ENCODE data around the gene DIAPH2.

DIAPH2 gene

DNA sequence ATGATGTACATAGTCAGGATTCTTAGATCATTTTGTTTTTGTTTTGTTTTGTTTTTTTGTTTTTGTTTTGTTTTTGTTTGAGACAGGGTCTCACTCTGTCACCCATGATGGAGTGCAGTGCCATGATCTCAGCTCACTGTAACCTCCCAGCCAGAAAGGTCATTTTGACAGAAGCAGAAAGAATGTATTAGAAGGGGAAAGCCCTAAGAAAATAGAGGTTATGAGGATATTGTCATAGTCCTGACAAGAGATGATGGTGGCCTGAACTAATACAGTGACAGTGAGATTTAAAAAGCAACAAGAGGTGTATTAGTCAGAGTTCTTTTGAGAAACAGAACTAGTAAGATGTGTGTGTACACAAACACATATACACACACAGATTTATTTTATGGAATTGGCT lies 702.4 kb downstream of the DIAPH2 start:
- H3K4me3 ChIP-seq (ENCODE audit: low read length), result no peak overlapping the region
- no peak for DNase-seq (ENCODE audit: low read depth)
- TF ChIP-seq, protein P1, sequence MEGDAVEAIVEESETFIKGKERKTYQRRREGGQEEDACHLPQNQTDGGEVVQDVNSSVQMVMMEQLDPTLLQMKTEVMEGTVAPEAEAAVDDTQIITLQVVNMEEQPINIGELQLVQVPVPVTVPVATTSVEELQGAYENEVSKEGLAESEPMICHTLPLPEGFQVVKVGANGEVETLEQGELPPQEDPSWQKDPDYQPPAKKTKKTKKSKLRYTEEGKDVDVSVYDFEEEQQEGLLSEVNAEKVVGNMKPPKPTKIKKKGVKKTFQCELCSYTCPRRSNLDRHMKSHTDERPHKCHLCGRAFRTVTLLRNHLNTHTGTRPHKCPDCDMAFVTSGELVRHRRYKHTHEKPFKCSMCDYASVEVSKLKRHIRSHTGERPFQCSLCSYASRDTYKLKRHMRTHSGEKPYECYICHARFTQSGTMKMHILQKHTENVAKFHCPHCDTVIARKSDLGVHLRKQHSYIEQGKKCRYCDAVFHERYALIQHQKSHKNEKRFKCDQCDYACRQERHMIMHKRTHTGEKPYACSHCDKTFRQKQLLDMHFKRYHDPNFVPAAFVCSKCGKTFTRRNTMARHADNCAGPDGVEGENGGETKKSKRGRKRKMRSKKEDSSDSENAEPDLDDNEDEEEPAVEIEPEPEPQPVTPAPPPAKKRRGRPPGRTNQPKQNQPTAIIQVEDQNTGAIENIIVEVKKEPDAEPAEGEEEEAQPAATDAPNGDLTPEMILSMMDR (conservative IDR thresholded peaks at IDR 0.05; ENCODE audit: low read depth, low read length), result no peak

- H3K4me3 ChIP-seq (ENCODE audit: low read length), result no peak overlapping the region
- no peak for DNase-seq (ENCODE audit: low read depth)
- TF ChIP-seq, protein P1 (conservative IDR thresholded peaks at IDR 0.05; ENCODE audit: low read depth, low read length), result no peak
These were observed 705.1 kb downstream of the DIAPH2 start for GRCh38 chrX:97389761-97390192.

- DNase-seq (ENCODE audit: low read depth), result no peak
- TF ChIP-seq, protein P1 (conservative IDR thresholded peaks at IDR 0.05; ENCODE audit: low read depth, low read length), result no peak
These were observed 712.7 kb downstream of the DIAPH2 start for GRCh38 chrX:97397371-97397770.

GRCh38 chrX:97398030-97398551 lies 713.4 kb downstream of the DIAPH2 start:
- no peak for DNase-seq (ENCODE audit: low read depth)
- TF ChIP-seq, protein P1 (conservative IDR thresholded peaks at IDR 0.05; ENCODE audit: low read depth, low read length), result no peak
- H3K4me3 ChIP-seq (ENCODE audit: low read length), result no peak overlapping the region

More at GRCh38 chrX:97397371-97397770, 712.7 kb downstream of the DIAPH2 start:
- H3K4me3 ChIP-seq (ENCODE audit: low read length), result no peak overlapping the region

- no peak for DNase-seq (ENCODE audit: low read depth)
- TF ChIP-seq, protein P1 (conservative IDR thresholded peaks at IDR 0.05; ENCODE audit: low read depth, low read length), result no peak
- H3K4me3 ChIP-seq (ENCODE audit: low read length), result no peak overlapping the region
These were observed 714.8 kb downstream of the DIAPH2 start for GRCh38 chrX:97399400-97399799.

DNA sequence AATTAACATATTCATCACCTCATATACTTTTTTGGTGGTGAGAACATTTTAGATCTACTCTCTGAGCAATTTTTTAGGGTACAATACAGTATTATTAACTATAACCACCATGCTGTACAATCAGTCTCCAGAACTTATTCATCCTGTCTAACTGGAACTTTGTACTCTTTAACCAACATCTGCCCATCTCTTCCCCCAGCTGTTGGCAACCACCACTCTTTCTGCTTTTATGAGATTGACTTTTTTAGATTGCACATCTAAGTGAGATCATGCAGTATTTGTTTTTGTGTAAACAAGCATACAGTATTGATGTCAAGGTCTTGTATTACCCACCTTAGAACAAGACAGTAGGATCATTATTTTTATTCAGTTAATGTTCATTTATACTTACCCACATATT lies 715.9 kb downstream of the DIAPH2 start:
- H3K4me3 ChIP-seq (ENCODE audit: low read length), result no peak overlapping the region
- TF ChIP-seq, protein P1 (conservative IDR thresholded peaks at IDR 0.05; ENCODE audit: low read depth, low read length), result no peak
- DNase-seq (ENCODE audit: low read depth), result no peak

GRCh38 chrX:97401154-97401553 lies 716.5 kb downstream of the DIAPH2 start:
- no peak for DNase-seq (ENCODE audit: low read depth)
- TF ChIP-seq, protein P1 (conservative IDR thresholded peaks at IDR 0.05; ENCODE audit: low read depth, low read length), result no peak
- no peak overlapping the region for H3K4me3 ChIP-seq (ENCODE audit: low read length)

Measured in retinal pigment epithelial cell (primary cell).